ENCODE measurements around the gene PAX2.

GRCh38 chr10:100873827-100874326, 128.5 kb downstream of the PAX2 start:
- no peak for TF ChIP-seq JUN (CRISPR knock-in tag; IDR thresholded peaks at IDR 0.05)
- TF ChIP-seq CTCF (IDR thresholded peaks at IDR 0.05): no peak
- no peak for TF ChIP-seq ATF2 (CRISPR knock-in tag; IDR thresholded peaks at IDR 0.05; ENCODE audit: borderline replicate concordance, low read depth)

Measured in WTC11 (cell line).